ENCODE results near the gene LSAMP.

The LSAMP gene

DNA sequence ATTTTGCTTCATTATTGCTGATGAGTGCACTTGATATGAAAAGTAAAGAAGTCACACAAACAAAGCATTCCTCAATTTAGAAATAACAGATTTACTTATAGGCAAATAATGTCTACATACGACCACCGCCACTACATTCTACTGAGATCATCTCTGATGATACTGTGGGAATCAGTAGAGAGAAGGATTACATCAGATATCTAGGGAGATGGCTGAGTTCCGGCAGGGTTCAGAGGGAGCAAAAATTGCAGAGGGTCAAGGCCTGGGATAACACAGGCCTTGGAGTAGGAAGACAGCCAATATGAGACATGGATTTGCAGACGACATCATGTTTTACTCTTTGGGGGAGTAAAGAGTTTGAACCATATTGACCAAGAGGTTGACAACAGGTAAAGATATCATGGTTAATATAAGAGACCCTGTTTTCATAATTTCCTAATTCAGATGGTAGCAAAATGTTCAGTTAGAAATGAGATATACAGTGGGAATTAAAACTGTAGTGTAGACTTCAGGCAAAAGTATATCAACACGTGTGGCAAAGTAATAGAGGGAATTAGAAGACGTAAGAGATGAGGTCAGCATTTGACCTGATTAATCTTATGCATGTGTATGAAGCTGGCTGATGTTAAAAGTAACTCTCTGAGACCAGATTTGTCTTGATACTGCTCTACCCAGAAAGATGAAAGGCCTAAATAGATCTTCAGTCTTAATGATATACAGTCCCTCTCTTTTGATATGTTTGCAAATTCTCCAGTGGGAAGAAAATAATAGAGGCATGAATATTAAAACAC lies 15.6 kb downstream of the LSAMP start:
- DNase-seq, result no peak

DNA sequence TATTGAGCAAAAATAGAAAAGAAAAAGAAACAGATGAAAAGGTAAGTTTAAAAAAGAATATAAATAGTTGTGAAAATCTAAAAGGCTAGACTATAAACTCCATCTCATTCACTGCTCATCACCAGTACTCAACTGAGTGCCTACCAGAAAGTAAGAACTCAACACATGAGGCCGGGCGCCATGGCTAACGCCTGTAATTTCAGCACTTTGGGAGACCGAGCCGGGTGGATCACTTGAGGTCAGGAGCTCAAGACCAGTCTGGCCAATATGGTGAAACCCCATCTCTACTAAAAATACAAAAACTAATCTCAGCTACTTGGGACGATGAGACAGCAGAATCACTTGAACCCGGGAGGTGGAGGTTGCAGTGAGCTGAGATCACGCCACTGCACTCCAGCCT lies 19.3 kb downstream of the LSAMP start:
- DNase-seq, result no peak

DNA sequence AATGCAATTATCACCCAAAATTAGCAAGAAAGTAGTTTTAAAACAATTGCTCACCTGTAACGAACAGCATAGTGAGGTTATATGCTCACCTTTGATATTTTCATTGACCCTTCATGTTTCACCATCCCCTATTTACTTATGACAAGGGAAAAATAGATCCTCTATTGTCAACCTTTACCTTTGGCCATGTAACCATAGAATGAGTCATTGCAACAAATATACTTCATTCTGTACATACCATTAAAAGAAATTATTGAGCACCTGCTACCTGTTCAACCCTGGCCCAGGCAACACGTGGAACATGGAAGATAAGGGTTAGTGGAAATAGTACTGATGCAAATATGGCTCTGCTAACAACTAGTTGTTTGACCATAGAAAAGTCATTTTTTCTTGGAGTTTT lies 20.2 kb downstream of the LSAMP start:
- DNase-seq, result no peak

DNA sequence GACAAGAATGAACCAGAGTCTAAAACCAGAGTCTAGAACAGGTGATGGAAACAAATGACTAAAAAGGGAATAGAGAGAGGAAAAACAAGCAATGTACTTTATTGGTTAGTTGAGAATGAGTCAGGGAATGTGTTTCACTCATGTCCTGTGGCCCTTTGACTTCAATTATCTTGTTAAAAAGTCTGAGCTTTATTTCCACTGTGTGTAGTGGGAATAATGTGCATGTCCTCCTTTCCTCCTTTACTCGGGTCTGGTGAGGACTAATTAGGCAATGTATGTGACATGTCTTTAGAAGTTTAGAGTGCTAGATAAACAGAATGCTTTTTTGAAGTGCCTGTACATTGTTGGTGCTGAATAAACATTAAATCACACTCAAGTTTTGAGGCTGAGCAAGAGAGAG lies 21.3 kb downstream of the LSAMP start:
- DNase-seq, result no peak

DNA sequence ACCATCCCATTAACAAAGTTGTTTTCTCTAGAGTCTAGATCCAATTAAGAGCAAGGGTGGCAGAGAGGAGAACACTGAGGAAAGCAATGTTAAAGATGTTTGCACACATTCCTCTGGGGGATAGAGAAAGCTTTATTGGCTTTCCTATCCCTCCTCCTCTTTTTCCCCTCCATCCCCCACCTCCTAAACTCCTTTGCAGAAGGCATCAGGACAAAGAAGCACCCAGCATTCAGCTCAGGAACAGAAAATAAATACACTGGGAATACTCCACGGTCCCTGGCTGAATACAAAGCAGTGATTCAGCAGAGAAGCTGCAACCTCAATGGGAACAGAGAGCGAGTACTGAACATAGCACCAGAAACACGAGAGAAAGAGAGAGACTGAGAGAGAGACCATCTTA lies 21.9 kb downstream of the LSAMP start:
- DNase-seq, result no peak

DNA sequence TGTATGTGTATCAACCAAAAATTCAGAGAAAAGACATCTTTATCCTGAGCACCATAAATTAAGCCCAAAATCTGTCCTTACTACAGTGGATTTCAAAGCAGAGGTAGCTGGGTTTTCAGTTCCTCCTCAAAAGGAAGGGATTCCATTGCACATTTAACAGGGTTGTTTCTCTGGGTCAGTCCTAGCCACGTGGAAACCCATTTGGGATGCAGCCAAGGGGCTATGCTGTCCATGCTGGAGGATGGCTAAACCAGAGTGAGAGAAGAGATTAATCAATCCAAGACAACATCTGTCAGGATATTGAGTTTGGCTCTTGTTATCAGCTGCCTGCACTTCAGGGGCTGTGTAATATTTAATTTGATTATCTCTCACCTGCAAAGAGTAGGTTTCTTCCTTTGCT lies 28.1 kb downstream of the LSAMP start:
- DNase-seq, result no peak

DNA sequence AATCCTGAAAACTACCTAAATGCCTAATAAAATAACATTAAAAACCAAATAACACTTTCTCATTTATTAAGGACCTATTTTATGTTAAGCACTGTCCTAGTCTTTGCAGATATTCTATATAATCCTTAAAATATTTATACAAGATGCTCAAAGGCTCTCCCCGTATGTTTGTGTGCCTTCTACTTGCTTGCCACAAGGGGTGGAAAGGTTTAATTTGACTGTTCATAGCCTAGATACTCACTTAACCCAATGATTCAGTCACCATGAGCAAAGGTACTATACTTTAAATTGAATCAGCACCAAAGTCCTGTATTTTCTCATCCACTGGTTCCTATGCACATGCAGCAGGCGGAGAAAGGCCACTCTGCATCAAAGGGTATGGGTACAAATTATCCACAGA lies 32.0 kb downstream of the LSAMP start:
- no peak for DNase-seq

DNA sequence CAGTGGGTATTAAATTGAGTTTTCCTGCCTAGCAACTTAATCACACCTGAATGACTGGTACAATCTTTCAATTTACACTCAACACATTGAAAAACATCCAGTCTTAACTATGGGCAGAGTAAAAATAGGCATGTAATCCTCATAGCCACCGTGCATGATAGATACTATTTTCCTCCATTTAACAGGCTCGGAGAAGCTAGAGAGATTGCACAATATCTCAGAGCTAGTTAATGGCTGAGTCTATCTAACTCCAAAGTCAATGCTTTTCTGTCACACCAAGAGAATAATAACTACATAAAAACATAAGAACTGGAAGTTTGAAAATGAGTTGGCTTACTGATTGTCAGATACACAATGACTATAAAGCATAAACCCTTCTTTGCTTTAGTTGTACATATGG lies 36.8 kb downstream of the LSAMP start:
- no peak for DNase-seq

DNA sequence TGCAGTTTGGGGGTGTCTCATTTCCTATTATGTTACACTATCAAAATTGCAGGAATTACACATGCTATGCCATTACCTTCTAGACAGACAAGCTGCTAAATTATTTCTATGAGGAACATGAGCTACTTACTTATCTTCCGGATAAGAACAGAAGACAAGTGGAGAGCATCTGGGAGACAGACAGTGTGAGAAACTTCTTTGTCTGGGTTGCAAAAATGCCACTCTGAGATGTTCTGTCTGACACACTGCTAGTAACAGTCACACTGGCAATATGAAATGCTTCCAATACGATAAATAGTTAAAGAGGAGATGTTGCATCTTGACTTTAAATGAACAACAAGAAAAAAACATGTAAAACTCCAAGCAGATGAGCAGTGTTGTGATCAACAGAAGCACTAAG lies 40.1 kb downstream of the LSAMP start:
- no peak for DNase-seq

DNA sequence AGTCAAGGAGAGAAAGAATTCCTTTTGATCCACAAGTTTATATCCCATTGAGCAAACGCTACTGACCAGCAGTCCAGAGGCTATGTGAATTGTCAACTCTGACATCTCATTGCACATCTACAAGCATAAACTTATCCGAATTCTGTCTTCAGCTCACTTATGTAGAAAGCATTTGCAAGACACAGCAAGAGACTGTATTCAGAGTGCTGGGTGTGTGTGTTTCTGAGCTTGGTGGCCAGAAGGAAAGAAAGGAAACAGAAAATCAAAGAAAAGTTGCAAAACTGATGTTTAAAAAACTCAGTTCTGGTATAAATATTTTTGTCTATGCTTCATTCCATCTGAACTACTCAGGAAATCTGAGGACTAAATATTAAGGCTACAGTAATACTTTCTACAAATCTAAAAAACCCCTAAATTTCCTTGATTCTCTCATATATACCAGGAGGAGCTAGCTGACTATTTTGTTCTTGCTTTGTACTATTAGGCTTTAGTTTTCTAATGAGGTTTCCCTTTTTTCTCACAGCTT lies 45.5 kb downstream of the LSAMP start:
- DNase-seq, result no peak

DNA sequence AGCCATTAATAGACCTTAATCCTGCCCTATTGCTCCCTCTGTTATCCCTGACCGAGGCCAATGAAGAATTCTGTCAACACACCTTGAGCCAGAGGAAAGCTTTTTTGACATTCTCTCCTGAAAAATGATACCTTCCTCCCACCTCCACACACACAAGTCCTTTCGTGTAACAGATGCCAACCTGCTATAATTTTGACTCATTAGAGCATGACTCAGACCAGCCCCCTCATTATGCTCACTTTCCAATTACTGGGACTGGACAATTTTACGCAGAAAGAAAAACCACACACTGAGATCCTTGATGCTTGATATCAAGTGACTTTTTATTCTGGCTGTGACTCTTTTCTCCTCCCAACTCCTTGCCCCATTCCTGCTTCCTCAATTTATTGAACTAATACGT lies 50.9 kb downstream of the LSAMP start:
- DNase-seq, result no peak

DNA sequence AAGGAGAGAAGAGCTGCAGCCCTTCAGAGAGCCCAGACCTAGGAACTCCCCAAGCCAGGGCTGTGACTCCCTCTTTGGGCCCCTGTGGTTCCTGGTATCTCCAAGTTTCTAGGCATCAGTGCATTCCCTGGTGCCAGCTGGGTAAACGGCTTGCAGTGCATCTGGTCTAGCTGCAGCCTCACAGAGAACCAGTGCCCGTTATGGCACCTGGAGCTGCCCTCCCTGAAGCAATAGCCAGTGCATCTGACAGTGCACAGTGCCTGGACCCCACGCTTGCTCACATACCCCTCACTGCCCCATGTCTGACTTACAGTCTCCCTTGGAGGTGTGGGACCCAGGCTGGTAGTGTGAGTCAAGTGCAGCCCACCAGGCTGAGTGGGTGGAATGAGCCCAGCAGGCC lies 52.1 kb downstream of the LSAMP start:
- no peak for DNase-seq

DNA sequence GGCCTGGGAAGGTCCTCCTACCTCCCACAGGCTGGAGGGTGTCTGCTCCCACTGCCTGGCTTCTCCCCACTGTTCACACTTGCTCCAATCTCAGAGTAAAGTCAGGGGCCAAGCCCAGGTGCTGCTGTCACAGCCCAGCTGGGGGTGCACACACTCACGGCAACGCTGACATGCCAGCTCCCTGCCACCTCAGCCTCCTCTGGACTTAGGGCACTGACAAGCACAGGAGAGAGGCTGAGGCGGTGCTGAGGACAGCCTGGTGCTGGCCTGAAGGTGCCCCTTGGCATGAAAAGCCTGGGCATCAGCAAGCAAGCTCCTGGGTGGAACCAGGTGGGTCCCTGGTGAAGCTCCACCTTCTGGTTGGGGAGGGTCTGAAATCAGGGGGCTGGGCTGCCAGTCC lies 53.0 kb downstream of the LSAMP start:
- no peak for DNase-seq

DNA sequence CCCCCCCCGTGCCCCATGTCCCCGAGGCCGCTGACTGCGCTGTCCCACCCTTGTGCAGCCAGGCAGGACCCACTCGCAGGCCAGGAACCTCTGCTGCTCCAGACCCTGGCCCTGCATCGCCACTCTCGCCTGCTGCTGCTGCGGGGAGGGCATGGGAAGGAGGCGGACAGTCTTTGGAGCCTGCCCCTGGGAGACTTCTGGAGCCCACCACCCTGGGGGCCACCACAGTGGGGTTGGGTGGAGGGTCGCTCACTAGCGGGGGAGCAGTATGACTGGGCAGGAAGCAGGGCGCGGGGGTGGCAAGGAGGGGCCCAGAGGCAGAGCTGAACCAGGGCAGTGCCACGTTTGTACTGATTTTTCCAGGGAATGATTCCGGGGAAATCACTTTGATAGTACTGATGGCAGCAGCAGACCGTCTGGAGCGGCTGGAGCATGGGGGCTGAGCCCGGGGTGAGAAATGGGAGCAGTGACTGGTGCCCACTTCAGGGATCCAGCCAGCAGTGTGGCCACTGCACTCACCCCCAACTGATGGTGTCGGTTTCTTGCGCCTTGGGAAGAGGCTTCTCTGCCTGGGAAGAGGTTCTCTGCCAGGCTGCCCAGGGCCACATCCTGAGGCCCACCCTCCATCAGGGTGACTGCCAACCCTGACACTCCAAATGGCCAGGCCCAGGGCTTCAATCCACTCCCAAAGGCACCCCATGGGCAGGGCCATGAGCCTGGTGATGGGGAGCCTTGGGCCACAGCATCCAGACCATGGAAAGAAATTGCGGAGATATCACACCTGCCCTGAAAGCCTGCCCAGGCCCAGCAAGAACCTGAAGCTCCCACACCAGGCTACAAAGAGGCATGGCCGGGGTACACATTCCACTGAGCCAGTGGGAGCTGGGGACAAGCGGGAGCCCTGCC lies 53.7 kb downstream of the LSAMP start:
- DNase-seq, result no peak

DNA sequence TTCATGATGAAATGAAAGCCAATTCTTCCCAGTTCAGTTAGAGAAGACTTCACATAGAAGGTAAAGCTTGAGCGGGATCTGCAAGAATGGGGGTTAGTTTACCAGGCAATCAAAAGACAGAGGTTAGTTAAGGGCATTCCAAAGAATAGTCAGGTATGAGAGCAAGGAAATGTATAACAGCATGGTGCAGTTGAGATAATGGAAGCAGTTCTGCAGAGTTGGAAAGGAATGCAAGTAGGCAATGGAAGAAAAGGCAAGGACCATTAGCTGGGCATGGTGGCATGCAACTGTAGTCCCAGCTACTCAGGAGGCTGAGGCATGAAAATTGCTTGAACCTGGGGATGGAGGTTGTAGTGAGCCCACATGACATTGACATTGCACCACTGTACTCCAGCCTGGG lies 55.0 kb downstream of the LSAMP start:
- DNase-seq, result no peak

DNA sequence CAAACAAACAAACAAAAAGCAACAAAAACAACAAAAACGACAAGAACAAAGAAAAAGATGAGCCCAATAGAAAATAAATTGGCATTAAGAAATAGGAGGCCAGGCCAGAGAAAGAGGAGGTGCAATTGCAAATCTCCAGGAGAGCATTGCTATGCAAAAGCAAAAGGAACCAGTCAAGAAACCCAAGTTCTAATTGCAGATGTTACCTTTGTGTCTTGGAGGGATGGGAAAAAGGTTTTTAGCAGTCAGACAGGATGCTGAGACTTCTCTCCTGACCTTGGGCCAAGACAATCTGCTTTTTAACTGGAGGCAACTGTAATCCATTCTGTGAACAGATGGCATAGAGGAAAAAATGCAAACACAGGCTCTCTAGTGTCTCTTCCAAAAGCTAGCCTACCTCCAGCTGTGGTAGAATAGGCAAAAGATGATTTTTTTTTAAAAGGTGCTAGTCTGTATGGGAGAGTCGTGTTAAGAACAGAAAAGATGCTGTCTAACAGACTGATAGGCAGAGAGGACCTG lies 56.4 kb downstream of the LSAMP start:
- no peak for DNase-seq

DNA sequence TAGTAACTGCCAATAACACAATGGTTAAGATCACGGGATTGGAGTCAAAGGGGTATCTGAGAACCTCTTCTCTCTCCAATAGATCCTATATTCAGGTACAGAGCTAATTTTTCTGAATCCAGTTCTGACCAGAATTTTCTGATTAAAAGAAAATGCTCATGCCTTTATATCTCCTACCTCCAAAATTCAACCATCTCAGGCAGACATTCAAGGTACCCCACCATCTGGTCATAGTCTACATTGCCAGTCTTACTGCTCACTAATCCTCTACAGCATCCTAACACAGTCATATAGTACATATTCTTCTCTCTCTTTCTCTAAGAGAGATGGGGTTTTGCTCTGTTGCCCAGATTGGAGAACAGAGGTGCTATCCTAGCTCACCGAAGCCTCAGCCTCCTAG lies 59.1 kb downstream of the LSAMP start:
- no peak for DNase-seq

DNA sequence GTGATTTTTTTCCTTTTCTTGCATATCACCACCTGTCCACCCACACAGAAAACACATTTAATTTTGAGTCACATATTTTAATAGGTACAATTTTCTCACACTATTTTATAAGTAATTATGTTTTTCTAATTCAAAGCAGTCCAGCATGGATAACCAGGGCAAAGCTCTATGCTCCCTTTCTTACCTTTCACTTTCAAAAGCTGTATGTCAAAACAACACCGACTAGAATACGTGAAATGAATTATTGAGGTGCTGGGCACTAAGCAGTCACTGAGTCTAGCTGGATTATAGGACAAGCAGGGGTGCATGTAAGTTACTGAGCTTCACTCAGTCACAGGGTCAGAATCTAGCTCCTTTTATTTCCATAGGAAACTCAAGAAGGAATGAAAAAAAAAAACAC lies 60.6 kb downstream of the LSAMP start:
- DNase-seq, result no peak

DNA sequence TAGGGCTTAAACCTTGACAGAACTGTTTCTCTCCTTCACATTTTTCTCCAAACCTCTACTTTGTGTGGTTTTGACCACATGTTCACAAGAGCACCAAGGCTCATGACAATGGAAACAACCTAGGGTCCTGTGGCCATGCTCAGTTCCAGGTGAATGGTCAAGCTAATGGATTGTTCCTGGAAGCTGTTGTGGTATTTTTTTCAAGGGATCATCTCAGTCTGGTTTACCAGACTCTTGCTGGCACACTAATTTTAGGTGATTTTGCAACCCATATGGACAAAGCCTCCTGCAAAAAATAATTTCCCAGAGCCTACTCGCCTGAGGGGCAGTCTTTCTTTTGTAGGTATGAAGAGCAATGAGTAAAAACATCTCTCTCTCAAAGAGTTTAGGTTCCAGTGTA lies 67.2 kb downstream of the LSAMP start:
- DNase-seq, result no peak

DNA sequence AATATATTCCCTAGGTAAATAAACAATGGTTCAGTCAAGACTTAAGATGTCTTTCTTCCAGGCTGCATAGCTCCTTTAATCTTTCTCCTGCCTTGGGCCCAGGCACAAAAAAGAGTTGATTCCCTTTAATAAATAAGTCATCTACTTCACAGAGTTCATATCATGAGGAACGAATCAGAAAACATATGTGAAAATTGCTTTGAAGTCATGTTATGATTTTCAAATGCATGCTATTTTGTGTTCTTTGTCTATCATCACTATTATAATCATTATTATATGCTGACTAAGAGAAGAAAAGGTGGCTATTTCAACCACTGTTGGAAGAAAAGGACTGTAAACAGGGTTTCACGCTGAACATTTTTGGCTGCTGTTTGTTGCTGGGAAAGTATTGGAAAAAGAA lies 70.4 kb downstream of the LSAMP start:
- DNase-seq, result no peak

DNA sequence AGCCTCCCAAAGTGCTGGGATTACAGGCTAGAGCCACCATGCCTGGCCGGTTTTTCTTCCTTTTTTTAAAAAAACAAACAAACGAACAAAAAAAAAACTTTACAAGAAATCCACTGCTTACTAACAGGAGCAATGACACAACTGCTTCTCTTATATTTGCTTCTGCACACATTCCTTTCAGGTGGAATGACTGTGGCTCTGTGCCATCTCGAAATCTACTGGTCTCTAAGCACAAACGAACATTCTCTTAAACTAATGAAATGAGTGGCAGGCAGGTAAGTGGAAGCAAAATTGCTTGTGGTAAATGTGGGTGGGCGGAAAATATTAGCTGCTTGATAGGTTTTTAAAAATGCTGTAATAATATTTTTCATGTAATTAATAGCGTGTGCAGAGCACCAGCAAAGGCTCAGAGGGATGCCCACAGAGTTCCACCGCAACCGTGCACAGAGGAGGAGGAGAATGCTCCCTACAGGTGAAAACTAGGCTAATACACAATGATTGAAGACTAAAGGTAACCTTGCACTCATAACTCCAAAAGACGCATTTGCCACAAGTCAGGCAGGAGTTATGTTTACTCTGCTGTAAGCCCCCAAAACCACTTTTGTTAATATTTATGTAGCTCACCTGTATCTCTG lies 77.4 kb downstream of the LSAMP start:
- no peak for DNase-seq

DNA sequence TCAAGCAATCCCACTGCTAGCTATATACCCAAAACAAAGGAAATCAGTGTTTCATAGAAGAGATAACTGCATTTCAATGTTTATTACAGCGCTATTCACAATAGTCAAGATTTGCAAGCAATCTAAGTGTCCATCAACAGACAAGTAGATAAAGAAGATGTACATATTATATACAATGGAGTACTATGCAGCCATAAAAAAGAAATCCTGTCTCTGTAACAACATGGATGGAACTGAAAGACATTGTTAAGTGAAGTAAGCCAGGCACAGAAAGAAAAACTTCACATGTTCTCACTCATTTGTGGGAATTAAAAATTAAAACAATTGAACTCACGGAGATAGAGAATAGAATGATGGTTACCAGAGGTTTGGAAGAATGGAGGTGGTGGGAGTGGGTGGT lies 89.2 kb downstream of the LSAMP start:
- no peak for DNase-seq

DNA sequence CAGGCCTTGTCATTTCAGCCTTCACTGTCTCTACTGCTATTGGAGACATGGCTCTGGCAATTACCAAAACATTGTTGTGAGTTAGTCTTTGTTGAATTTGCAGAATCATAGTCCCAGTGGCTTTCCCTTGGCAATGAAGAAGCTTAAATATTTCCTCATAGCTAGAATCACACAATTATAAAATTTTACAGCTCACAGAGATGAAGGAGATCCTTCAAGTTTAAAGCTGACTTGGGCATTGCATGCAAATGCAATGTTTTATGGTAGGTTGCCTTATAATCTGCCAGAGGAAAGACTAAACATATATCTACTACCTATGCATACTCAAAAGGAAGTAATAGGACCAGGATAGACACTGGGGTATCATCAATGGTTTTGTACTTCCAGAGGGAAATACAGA lies 90.9 kb downstream of the LSAMP start:
- no peak for DNase-seq

Measured in hematopoietic multipotent progenitor cell treated with erythropoietin and hydrocortisone succinate and interleukin-3 and kit ligand, for 6 days (in vitro differentiated cells).